Measurements from ENCODE around the gene GPC5.
"Not testable (repeated sequence)": the region's sequence is repeated elsewhere in the genome, so short reads cannot be mapped to it uniquely, and the experiment has no call there.

GPC5 gene

GRCh38 chr13:92513672-92514071, 1115.3 kb downstream of the GPC5 start:
- Histone ChIP-seq H3K36me3 (ENCODE audit: control insufficient read depth, insufficient read depth, low read length) (no peaks in the 10 kb centered on the region), H3K4me3 (replicated peaks; ENCODE audit: low read depth, low read length) (no peak overlapping the region), H3K27me3 (replicated peaks; ENCODE audit: control insufficient read depth, insufficient read depth, low read length) (no peaks in the 10 kb centered on the region)
- no peak for TF ChIP-seq CTCF (IDR thresholded peaks at IDR 0.05; ENCODE audit: insufficient read depth, low read length, poor library complexity, severe bottlenecking)
- DNase-seq (ENCODE audit: extremely low read depth, insufficient read length) = no peak

- H3K4me3 ChIP-seq (replicated peaks; ENCODE audit: low read depth, low read length) = no peak overlapping the region
- TF ChIP-seq CTCF (IDR thresholded peaks at IDR 0.05; ENCODE audit: insufficient read depth, low read length, poor library complexity, severe bottlenecking) = no peak
- H3K27me3 ChIP-seq (replicated peaks; ENCODE audit: control insufficient read depth, insufficient read depth, low read length) = no peaks in the 10 kb centered on the region
- no peaks in the 10 kb centered on the region for H3K36me3 ChIP-seq (ENCODE audit: control insufficient read depth, insufficient read depth, low read length)
- no peak for DNase-seq (ENCODE audit: extremely low read depth, insufficient read length)
Measured at GRCh38 chr13:92514420-92515125, 1116.2 kb downstream of the GPC5 start.

DNA sequence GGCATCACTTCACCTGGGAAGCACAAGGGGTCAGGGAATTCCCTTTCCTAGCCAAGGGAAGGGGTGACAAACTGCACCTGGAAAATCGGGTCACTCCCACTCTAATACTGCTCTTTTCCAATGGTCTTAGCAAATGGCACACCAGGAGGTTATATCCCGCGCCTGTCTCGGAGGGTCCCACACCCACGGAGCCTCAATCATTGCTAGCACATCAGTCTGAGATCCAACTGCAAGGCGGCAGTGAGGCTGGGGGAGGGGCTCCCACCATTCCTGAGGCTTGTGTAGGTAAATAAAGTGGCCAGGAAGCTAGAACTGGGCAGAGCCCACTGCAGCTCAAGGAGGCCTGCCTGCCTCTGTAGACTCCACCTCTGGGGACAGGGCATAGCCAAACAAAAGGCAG, 1118.5 kb downstream of the GPC5 start:
- not testable (repeated sequence) for DNase-seq (ENCODE audit: extremely low read depth, insufficient read length); H3K4me3 ChIP-seq (replicated peaks; ENCODE audit: low read depth, low read length); H3K36me3 ChIP-seq (ENCODE audit: control insufficient read depth, insufficient read depth, low read length); H3K27me3 ChIP-seq (replicated peaks; ENCODE audit: control insufficient read depth, insufficient read depth, low read length)

- H3K27me3 ChIP-seq (replicated peaks; ENCODE audit: control insufficient read depth, insufficient read depth, low read length); H3K4me3 ChIP-seq (replicated peaks; ENCODE audit: low read depth, low read length); H3K36me3 ChIP-seq (ENCODE audit: control insufficient read depth, insufficient read depth, low read length); DNase-seq (ENCODE audit: extremely low read depth, insufficient read length): not testable (repeated sequence)
Measured at GRCh38 chr13:92518622-92519021, 1120.2 kb downstream of the GPC5 start.

DNA sequence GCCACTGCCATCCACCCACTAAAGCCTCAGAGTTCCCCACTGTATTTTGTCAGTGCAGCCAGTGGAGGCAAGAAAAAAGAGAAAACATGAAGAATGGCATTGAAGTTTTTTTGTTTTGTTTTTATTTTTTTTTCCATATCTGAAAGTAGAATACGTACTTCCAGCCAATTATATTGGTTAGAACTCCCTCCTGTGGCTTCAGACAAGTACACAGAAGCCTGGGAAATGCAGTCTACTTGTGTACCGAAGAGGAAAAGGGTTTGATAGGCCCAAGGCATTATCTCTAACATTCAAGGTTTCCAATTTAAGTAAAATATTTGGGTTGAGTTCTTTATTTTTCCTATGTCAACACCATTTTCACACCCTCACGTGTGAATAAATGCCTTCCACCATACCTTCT, 1131.9 kb downstream of the GPC5 start:
- DNase-seq (ENCODE audit: extremely low read depth, insufficient read length) = no peak
- no peak for TF ChIP-seq CTCF (IDR thresholded peaks at IDR 0.05; ENCODE audit: insufficient read depth, low read length, poor library complexity, severe bottlenecking)
- Histone ChIP-seq H3K4me3 (replicated peaks; ENCODE audit: low read depth, low read length) (no peak overlapping the region), H3K36me3 (ENCODE audit: control insufficient read depth, insufficient read depth, low read length) (no peaks in the 10 kb centered on the region), H3K27me3 (replicated peaks; ENCODE audit: control insufficient read depth, insufficient read depth, low read length) (no peaks in the 10 kb centered on the region)

- H3K4me3 ChIP-seq (replicated peaks; ENCODE audit: low read depth, low read length) = no peak overlapping the region
- DNase-seq (ENCODE audit: extremely low read depth, insufficient read length) = no peak
- H3K27me3 ChIP-seq (replicated peaks; ENCODE audit: control insufficient read depth, insufficient read depth, low read length) = no peaks in the 10 kb centered on the region
- TF ChIP-seq CTCF (IDR thresholded peaks at IDR 0.05; ENCODE audit: insufficient read depth, low read length, poor library complexity, severe bottlenecking) = no peak
- no peaks in the 10 kb centered on the region for H3K36me3 ChIP-seq (ENCODE audit: control insufficient read depth, insufficient read depth, low read length)
Measured at GRCh38 chr13:92535222-92536006, 1137.0 kb downstream of the GPC5 start.

Measured in GM06990 (cell line).